ENCODE data around the gene GRB2.
A peak's percentile ranks its signal among the peaks of the same experiment; 100 is the strongest.
"Not testable (repeated sequence)": the region's sequence is repeated elsewhere in the genome, so short reads cannot be mapped to it uniquely, and the experiment has no call there.

The GRB2 gene

GRCh38 chr17:75405365-75406221 lies at the start of gene GRB2:
GRB2 (minus strand) TSS chr17:75405678; CDS start chr17:75393628, 12,050 bp downstream.
- peak; percentile 99 to 100 for DNase-seq (ENCODE audit: low read depth in 2 of 2)

GRCh38 chr17:75454672-75455071 lies 49.2 kb upstream of the GRB2 start:
- not testable (repeated sequence) for DNase-seq (ENCODE audit: low read depth in 2 of 2)

GRCh38 chr17:75454193-75454592 lies 48.7 kb upstream of the GRB2 start:
- no peak for DNase-seq (ENCODE audit: low read depth in 2 of 2)

- no peak for DNase-seq (ENCODE audit: low read depth in 2 of 2)
These were observed 44.8 kb upstream of the GRB2 start for GRCh38 chr17:75450270-75450669.

- no peak for DNase-seq (ENCODE audit: low read depth in 2 of 2)
These were observed 42.7 kb upstream of the GRB2 start for GRCh38 chr17:75447951-75448856.

GRCh38 chr17:75445896-75446295 lies 40.4 kb upstream of the GRB2 start:
- not testable (repeated sequence) for DNase-seq (ENCODE audit: low read depth in 2 of 2)

- no peak for DNase-seq (ENCODE audit: low read depth in 2 of 2)
These were observed 39.8 kb upstream of the GRB2 start for GRCh38 chr17:75445296-75445695.

GRCh38 chr17:75442168-75443103 lies 37.0 kb upstream of the GRB2 start:
- no peak for DNase-seq (ENCODE audit: low read depth in 2 of 2)

- DNase-seq (ENCODE audit: low read depth in 2 of 2) = no peak
These were observed 35.4 kb upstream of the GRB2 start for GRCh38 chr17:75440738-75441448.

GRCh38 chr17:75439287-75439686 lies 33.8 kb upstream of the GRB2 start:
- DNase-seq (ENCODE audit: low read depth in 2 of 2) = no peak

- not testable (repeated sequence) for DNase-seq (ENCODE audit: low read depth in 2 of 2)
These were observed 31.9 kb upstream of the GRB2 start for GRCh38 chr17:75437404-75437803.

- DNase-seq (ENCODE audit: low read depth in 2 of 2) = not testable (repeated sequence)
These were observed 29.0 kb upstream of the GRB2 start for GRCh38 chr17:75434433-75434832.

- DNase-seq (ENCODE audit: low read depth in 2 of 2) = no peak
These were observed 27.8 kb upstream of the GRB2 start for GRCh38 chr17:75433218-75433783.

GRCh38 chr17:75430159-75430974 lies 24.9 kb upstream of the GRB2 start:
- DNase-seq (ENCODE audit: low read depth in 2 of 2) = no peak

GRCh38 chr17:75428543-75429469 lies 23.3 kb upstream of the GRB2 start:
- DNase-seq (ENCODE audit: low read depth in 2 of 2) = no peak

GRCh38 chr17:75418531-75418930 lies 13.1 kb upstream of the GRB2 start:
- DNase-seq (ENCODE audit: low read depth in 2 of 2) = no peak

GRCh38 chr17:75417054-75417580 lies 11.6 kb upstream of the GRB2 start:
- no peak for DNase-seq (ENCODE audit: low read depth in 2 of 2)

- no peak for DNase-seq (ENCODE audit: low read depth in 2 of 2)
These were observed 10.5 kb upstream of the GRB2 start for GRCh38 chr17:75416006-75416405.

Measured in activated CD4-positive, alpha-beta T cell treated with anti-CD3 and anti-CD28 coated beads for 24 hours (primary cell).